Stomach (tissue), 9 donors: Measurements from ENCODE around the gene CYP20A1. TPM values are rescaled to one million over a fixed set of nuclear protein-coding genes. Genes with fewer than 3 reads are reported as not detected.

Experiments
- DNase-seq, 2 donors: peaks; one replicate each; pipeline versions ENCODE4 v3.0.0 to v3.0.0-alpha.2; 2013 to 2019
- H3K27ac ChIP-seq, 5 donors: fragments of 200-600 bp in 4 of 5; sonication (generic) in 4 of 5; one replicate each; pipeline ENCODE4 v1.5.1; 2013 to 2019; ENCODE audit warnings: mild to moderate bottlenecking in 1 of 5, moderate library complexity in 1 of 5
- H3K27me3 ChIP-seq, 3 donors: fragments of 200-600 bp; sonication (generic); one replicate each; pipeline ENCODE4 v1.5.1; 2017 to 2019; ENCODE audit warnings: mixed run types in 1 of 3
- H3K36me3 ChIP-seq, 4 donors: fragments of 200-600 bp; sonication (generic); 1 replicate in 3 of 4; 2 replicates in 1 of 4; pipeline ENCODE4 v1.5.1; 2016 to 2019
- H3K4me1 ChIP-seq, 4 donors: fragments of 200-600 bp; sonication (generic); one replicate each; pipeline ENCODE4 v1.5.1; 2016 to 2019
- H3K4me3 ChIP-seq, 4 donors: fragments of 200-600 bp; sonication (generic) in 3 of 4; one replicate each; pipeline ENCODE4 v1.5.1; 2016 to 2019; ENCODE audit warnings: mild to moderate bottlenecking in 1 of 4
- H3K9me3 ChIP-seq, 4 donors: fragments of 200-600 bp; sonication (generic); one replicate each; pipeline ENCODE4 v1.5.1; 2016 to 2019
- CTCF ChIP-seq, 7 experiments: fragments of 450-650 bp in 4 of 7; fragments of 200-600 bp in 3 of 7; sonication (generic) in 3 of 7; IDR thresholded peaks; one replicate each; pipeline ENCODE4 v1.5.1; 2016 to 2019; ENCODE audit warnings: antibody characterized with exemption in 7 of 7, control low read depth in 2 of 7, mild to moderate bottlenecking in 1 of 7
- EP300 ChIP-seq: sonication (generic); formaldehyde crosslinking; IDR thresholded peaks from one replicate; pipeline ENCODE4 v1.6.1; 2017; ENCODE audit warnings: antibody characterized with exemption
- POLR2A ChIP-seq, 4 donors: fragments of 450-650 bp; IDR thresholded peaks; one replicate each; pipeline ENCODE4 v1.6.1; 2016; ENCODE audit warnings: antibody characterized with exemption in 4 of 4, control low read depth in 2 of 4, mild to moderate bottlenecking in 1 of 4, moderate library complexity in 1 of 4
- POLR2AphosphoS5 ChIP-seq, 3 donors: sonication (generic); formaldehyde crosslinking; IDR thresholded peaks; one replicate each; pipeline ENCODE4 v1.6.1; 2016; ENCODE audit warnings: antibody characterized with exemption in 3 of 3
- WGBS, 5 donors: extraction: QIAGEN DNeasy Blood & Tissue Kit in 3 of 5; methylation state at CpG; one replicate each; pipeline versions ENCODE4 v1.1.5 to v1.1.7; 2013 to 2018; 5-methylcytosine and 5-hydroxymethylcytosine counted together
- intact Hi-C: fragments of 100-400 bp; cut with DNase I; formaldehyde crosslinking; loops from one replicate; pipeline ENCODE4 v1.15.1; 2023; ENCODE audit warnings: low total_unique reads
- polyA plus RNA-seq, 3 donors: library from polyadenylated mRNA; stranded (reverse); fragments of 200-250 nt; gene quantifications; one replicate each; pipeline ENCODE4 v1.2.3, GENCODE V29; 2013
- total RNA-seq, 5 donors: library from RNA; depleted of rRNA; stranded (reverse); fragments of >200 nt; gene quantifications; one replicate each; pipeline versions ENCODE4 v1.1.0 to v1.2.3, GENCODE V29; 2014 to 2016
- donor health status: healthy with polysubstance abuse.
- donor health status: Bipolar disorder and iron deficiency.
- donor health status: healthy.

The CYP20A1 gene
- total and polyA plus RNA-seq, 8 donors: 3.8 to 56.7 (median 9.9) TPM

- H3K4me1 ChIP-seq: no peaks in the 10 kb centered on the region
- intact Hi-C loops: no loop called here
- H3K27ac ChIP-seq: no peak overlapping the region
- H3K4me3 ChIP-seq: no peak overlapping the region
- H3K36me3 ChIP-seq: peaks cover 27 to 96% (median 88%) of the 10 kb centered on the region in 4 donors
- 84 to 94% (median 90%) methylated on average over 3 of the region's 3 CpGs for WGBS, 5 donors
- TF ChIP-seq CTCF (IDR thresholded peaks at IDR 0.05) (no peak), POLR2A (IDR thresholded peaks at IDR 0.05) (no peak), EP300 (no peak), POLR2AphosphoS5 (IDR thresholded peaks at IDR 0.05) (no peak)
- H3K9me3 ChIP-seq: no peaks in the 10 kb centered on the region
- H3K27me3 ChIP-seq: no peaks in the 10 kb centered on the region
- DNase-seq: no peak
Measured at GRCh38 chr2:203261326-203262159, 22.7 kb downstream of the CYP20A1 start.

GRCh38 chr2:203279288-203279687 lies 40.5 kb downstream of the CYP20A1 start:
- no peak for DNase-seq
- Histone ChIP-seq H3K27ac (no peak overlapping the region), H3K36me3 (peaks cover 37 to 99% (median 92%) of the 10 kb centered on the region in 4 donors), H3K4me3 (no peak overlapping the region), H3K27me3 (no peaks in the 10 kb centered on the region), H3K9me3 (no peaks in the 10 kb centered on the region), H3K4me1 (no peaks in the 10 kb centered on the region)
- TF ChIP-seq EP300: no peak
- TF ChIP-seq POLR2A (IDR thresholded peaks at IDR 0.05): no peak
- TF ChIP-seq CTCF (IDR thresholded peaks at IDR 0.05): no peak
- TF ChIP-seq POLR2AphosphoS5 (IDR thresholded peaks at IDR 0.05): no peak
- intact Hi-C loops: no loop called here

GRCh38 chr2:203280428-203281064 lies 41.7 kb downstream of the CYP20A1 start:
- intact Hi-C loops: no loop called here
- WGBS, 5 donors: 84 to 92% (median 86%) methylated on average over 6 of the region's 6 CpGs
- DNase-seq: peak in 1 of 2 donors; percentile 3
- Histone ChIP-seq H3K4me1 (no peaks in the 10 kb centered on the region), H3K27me3 (no peaks in the 10 kb centered on the region), H3K9me3 (no peaks in the 10 kb centered on the region), H3K36me3 (peaks cover 44 to 99% (median 92%) of the 10 kb centered on the region in 4 donors), H3K27ac (no peak overlapping the region), H3K4me3 (no peak overlapping the region)
- TF ChIP-seq EP300 (no peak), CTCF (IDR thresholded peaks at IDR 0.05) (no peak), POLR2A (IDR thresholded peaks at IDR 0.05) (no peak), POLR2AphosphoS5 (IDR thresholded peaks at IDR 0.05) (no peak)

- intact Hi-C loops: no loop called here
- H3K4me1 ChIP-seq: no peaks in the 10 kb centered on the region
- DNase-seq: no peak
- H3K4me3 ChIP-seq: no peak overlapping the region
- no peak overlapping the region for H3K27ac ChIP-seq
- WGBS, 5 donors: 93 to 99% (median 97%) methylated on average over 7 of the region's 7 CpGs
- H3K27me3 ChIP-seq: no peaks in the 10 kb centered on the region
- H3K36me3 ChIP-seq: peaks cover 48 to 99% (median 98%) of the 10 kb centered on the region in 4 donors
- H3K9me3 ChIP-seq: no peaks in the 10 kb centered on the region
- TF ChIP-seq POLR2A (IDR thresholded peaks at IDR 0.05) (no peak), POLR2AphosphoS5 (IDR thresholded peaks at IDR 0.05) (no peak), CTCF (IDR thresholded peaks at IDR 0.05) (no peak), EP300 (no peak)
Measured at GRCh38 chr2:203282101-203282500, 43.3 kb downstream of the CYP20A1 start.
